GM23338 (cell line): ENCODE data around the gene WNT10A. TPM values are rescaled to one million over a fixed set of nuclear protein-coding genes. Genes with fewer than 3 reads are reported as not detected.

ENCODE experiments used
- ATAC-seq: fragments of 200-7000 bp; cut with Tn5 transposase; 3 replicates; pipeline ENCODE4 v1.9.1; 2020
- DNase-seq: peaks from one replicate; pipeline ENCODE4 v3.0.0-alpha.2; 2015; ENCODE audit warnings: low spot score
- H2AFZ ChIP-seq: fragments of 200-600 bp; sonication (generic); 2 replicates; pipeline ENCODE4 v1.8.0; 2016; ENCODE audit warnings: antibody characterized with exemption, mild to moderate bottlenecking, moderate library complexity
- H3F3A ChIP-seq: fragments of 200-600 bp; sonication (generic); replicated peaks from 2 replicates; pipeline ENCODE4 v1.8.0; 2017; ENCODE audit warnings: antibody characterized with exemption, mixed run types, low read depth
- H3K27ac ChIP-seq: fragments of 200-600 bp; sonication (generic); 2 replicates; pipeline ENCODE4 v1.6.1; 2016; ENCODE audit warnings: low read depth
- H3K27me3 ChIP-seq: fragments of 200-600 bp; sonication (generic); 2 replicates; pipeline ENCODE4 v1.8.0; 2016; ENCODE audit warnings: mild to moderate bottlenecking, mixed run types, moderate library complexity; ENCODE audit not compliant: insufficient read depth
- H3K36me3 ChIP-seq: fragments of 200-600 bp; sonication (generic); 2 replicates; pipeline ENCODE4 v1.8.0; 2016; ENCODE audit warnings: mild to moderate bottlenecking; ENCODE audit not compliant: insufficient read depth
- H3K4me1 ChIP-seq: fragments of 200-600 bp; sonication (generic); 2 replicates; pipeline ENCODE4 v1.8.0; 2016; ENCODE audit warnings: mild to moderate bottlenecking, moderate library complexity; ENCODE audit not compliant: insufficient read depth
- H3K4me2 ChIP-seq: fragments of 200-600 bp; sonication (generic); 2 replicates; pipeline ENCODE4 v1.7.1; 2017; ENCODE audit warnings: mixed run types
- H3K4me3 ChIP-seq: fragments of 200-600 bp; sonication (generic); 2 replicates; pipeline ENCODE4 v1.6.1; 2016; ENCODE audit warnings: mixed run types
- H3K79me2 ChIP-seq: fragments of 200-600 bp; sonication (generic); replicated peaks from 2 replicates; pipeline ENCODE4 v1.8.0; 2017; ENCODE audit warnings: mild to moderate bottlenecking; ENCODE audit not compliant: insufficient read depth
- H3K9me2 ChIP-seq: fragments of 200-600 bp; sonication (generic); 2 replicates; pipeline ENCODE4 v1.8.0; 2017; ENCODE audit not compliant: insufficient read depth
- H4K20me1 ChIP-seq: fragments of 200-600 bp; sonication (generic); replicated peaks from 2 replicates; pipeline ENCODE4 v1.8.0; 2017; ENCODE audit warnings: mild to moderate bottlenecking; ENCODE audit not compliant: insufficient read depth
- H3K27ac Mint-ChIP-seq: 2 replicates; pipeline ENCODE4 v1.8.0; 2020; ENCODE audit warnings: inconsistent platforms, mild to moderate bottlenecking, moderate library complexity, mixed read lengths
- H3K27me3 Mint-ChIP-seq: 3 replicates; pipeline ENCODE4 v1.8.0; 2022; ENCODE audit warnings: low read depth, mild to moderate bottlenecking, moderate library complexity, mixed read lengths, inconsistent platforms; ENCODE audit not compliant: insufficient read depth, poor library complexity
- H3K36me3 Mint-ChIP-seq: 3 replicates; pipeline ENCODE4 v1.8.0; 2021; ENCODE audit warnings: low read depth, mild to moderate bottlenecking, inconsistent platforms, moderate library complexity, mixed read lengths
- H3K4me1 Mint-ChIP-seq: 3 replicates; pipeline ENCODE4 v1.8.0; 2020; ENCODE audit warnings: mild to moderate bottlenecking, inconsistent platforms, mixed read lengths
- H3K4me3 Mint-ChIP-seq: 3 replicates; pipeline ENCODE4 v1.8.0; 2021; ENCODE audit warnings: moderate library complexity, mild to moderate bottlenecking, inconsistent platforms, mixed read lengths
- H3K9me3 Mint-ChIP-seq: 3 replicates; pipeline ENCODE4 v1.8.0; 2020; ENCODE audit warnings: moderate library complexity, mild to moderate bottlenecking, inconsistent platforms, mixed read lengths
- EZH2 ChIP-seq: fragments of 200-600 bp; sonication (generic); IDR thresholded peaks from one replicate; pipeline ENCODE4 v1.8.0; 2017; ENCODE audit warnings: antibody characterized with exemption, mild to moderate bottlenecking, low read depth; ENCODE audit not compliant: unreplicated experiment
- JUNB ChIP-seq: IDR thresholded peaks from one replicate; pipeline ENCODE4 v1.6.1; 2016; ENCODE audit warnings: antibody characterized with exemption; ENCODE audit not compliant: unreplicated experiment
- ZNF462 ChIP-seq: fragments of 250-450 bp; sonication (Bioruptor Pico); IDR thresholded peaks from 2 replicates; pipeline ENCODE4 v1.5.0; 2020; ENCODE audit warnings: mild to moderate bottlenecking, moderate library complexity
- polyA plus RNA-seq: library from polyadenylated mRNA; unstranded; fragments of >200 nt; fragmentation: Nextera tagmentation; extraction: Ambion mirVana; gene quantifications from 2 replicates; pipeline ENCODE4 v1.2.1, GENCODE V29; 2016
- total RNA-seq: library from RNA; depleted of rRNA; stranded (reverse); fragments of >200 nt; shearing (Covaris generic); gene quantifications from 2 replicates; pipeline ENCODE4 v1.2.3, GENCODE V29; 2014
- TF ChIP-seq, protein P1 (sequence below), 2 experiments: fragments of 200-600 bp in 1 of 2; sonication (generic) in 1 of 2; conservative IDR thresholded peaks; 2 replicates each; pipeline versions ENCODE4 v1.5.1 to v1.6.1; 2016 to 2017; ENCODE audit warnings: antibody characterized with exemption in 2 of 2, low read depth in 2 of 2, mild to moderate bottlenecking in 2 of 2, moderate library complexity in 1 of 2

Gene WNT10A
- total and polyA plus RNA-seq, 2 experiments from 2014 or later, result not detected

DNA sequence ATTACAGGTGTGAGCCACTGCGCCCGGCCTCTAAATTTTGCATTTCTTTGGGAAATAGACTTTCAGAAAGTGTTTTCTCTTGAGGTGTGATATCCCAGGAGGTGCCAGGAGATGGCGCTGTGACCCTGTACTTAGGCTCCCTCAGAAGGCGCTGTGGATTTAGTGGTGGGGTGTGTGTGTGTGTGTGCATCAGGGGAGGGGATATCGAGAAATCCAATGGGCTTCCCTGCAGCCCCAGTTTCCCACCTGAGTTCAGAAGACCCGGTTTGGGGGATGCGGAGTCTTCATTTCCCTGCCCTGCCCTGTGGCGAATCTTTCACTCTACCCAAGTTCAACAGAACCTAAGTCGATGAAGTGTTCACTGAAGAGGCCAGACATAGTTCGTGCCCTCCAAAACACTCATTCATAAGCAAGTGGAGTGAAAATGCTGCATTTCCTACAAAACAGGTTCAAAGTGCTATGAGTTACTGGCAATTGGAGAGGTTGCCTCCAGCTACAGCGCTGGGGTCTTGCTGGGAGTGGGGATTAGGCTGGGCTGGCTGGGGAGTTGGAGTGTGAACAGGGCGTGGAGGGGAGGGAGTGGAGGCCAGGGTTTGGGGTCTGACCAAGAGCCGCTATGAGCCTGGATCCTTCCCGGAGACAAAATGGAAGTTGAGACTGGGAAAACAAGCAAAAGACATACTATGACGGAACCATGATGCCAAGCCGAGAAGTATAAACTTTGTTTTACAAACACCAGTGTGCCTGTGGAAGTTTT, 27.6 kb upstream of the WNT10A start:
- DNase-seq (peak; percentile 89), ATAC-seq (peak; percentile 66)
- Histone ChIP-seq H2AFZ (no peak overlapping the region), H3F3A (0 out of 2 replicates have a peak, but pooled peaks cover 6% of the 10 kb centered on the region), H3K9me2 (no peaks in the 10 kb centered on the region), H3K27me3 (peaks cover 61% of the 10 kb centered on the region), H3K4me2 (peak overlapping the region; percentile 45), H3K36me3 (no peaks in the 10 kb centered on the region), H4K20me1 (peaks cover 2% of the 10 kb centered on the region; the same call in 1 of the 2 replicates), H3K4me3 (peak overlapping the region; percentile 31; the same call in 1 of the 2 replicates), H3K79me2 (no peaks in the 10 kb centered on the region), H3K4me1 (peaks cover 42% of the 10 kb centered on the region), H3K27ac (no peak overlapping the region)
- TF ChIP-seq EZH2 (peak; percentile 81), JUNB (no peak)
- TF ChIP-seq, protein P1, sequence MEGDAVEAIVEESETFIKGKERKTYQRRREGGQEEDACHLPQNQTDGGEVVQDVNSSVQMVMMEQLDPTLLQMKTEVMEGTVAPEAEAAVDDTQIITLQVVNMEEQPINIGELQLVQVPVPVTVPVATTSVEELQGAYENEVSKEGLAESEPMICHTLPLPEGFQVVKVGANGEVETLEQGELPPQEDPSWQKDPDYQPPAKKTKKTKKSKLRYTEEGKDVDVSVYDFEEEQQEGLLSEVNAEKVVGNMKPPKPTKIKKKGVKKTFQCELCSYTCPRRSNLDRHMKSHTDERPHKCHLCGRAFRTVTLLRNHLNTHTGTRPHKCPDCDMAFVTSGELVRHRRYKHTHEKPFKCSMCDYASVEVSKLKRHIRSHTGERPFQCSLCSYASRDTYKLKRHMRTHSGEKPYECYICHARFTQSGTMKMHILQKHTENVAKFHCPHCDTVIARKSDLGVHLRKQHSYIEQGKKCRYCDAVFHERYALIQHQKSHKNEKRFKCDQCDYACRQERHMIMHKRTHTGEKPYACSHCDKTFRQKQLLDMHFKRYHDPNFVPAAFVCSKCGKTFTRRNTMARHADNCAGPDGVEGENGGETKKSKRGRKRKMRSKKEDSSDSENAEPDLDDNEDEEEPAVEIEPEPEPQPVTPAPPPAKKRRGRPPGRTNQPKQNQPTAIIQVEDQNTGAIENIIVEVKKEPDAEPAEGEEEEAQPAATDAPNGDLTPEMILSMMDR (conservative IDR thresholded peaks at IDR 0.05; ENCODE audit: low read depth in 2 of 2), result peak; percentile 89 to 93
- peak overlapping the region; percentile 19; the same call in 2 of the 3 replicates for H3K4me3 Mint-ChIP-seq
- H3K36me3 Mint-ChIP-seq, result no peaks in the 10 kb centered on the region
- no peaks in the 10 kb centered on the region for H3K9me3 Mint-ChIP-seq
- H3K27me3 Mint-ChIP-seq, result peaks cover 59% of the 10 kb centered on the region
- peaks cover 44% of the 10 kb centered on the region for H3K4me1 Mint-ChIP-seq
- H3K27ac Mint-ChIP-seq, result no peak overlapping the region

GRCh38 chr2:218853766-218854165, 26.9 kb upstream of the WNT10A start:
- peak; percentile 28 for TF ChIP-seq EZH2
- no peak for TF ChIP-seq ZNF462
- Histone ChIP-seq H3K9me2 (no peaks in the 10 kb centered on the region), H3K4me2 (peak overlapping the region; percentile 45), H2AFZ (no peak overlapping the region), H4K20me1 (peaks cover 2% of the 10 kb centered on the region), H3K79me2 (no peaks in the 10 kb centered on the region), H3K4me1 (peaks cover 43% of the 10 kb centered on the region), H3K27me3 (peaks cover 68% of the 10 kb centered on the region), H3K27ac (no peak overlapping the region), H3K4me3 (no peak overlapping the region; the same call in 1 of the 2 replicates), H3K36me3 (no peaks in the 10 kb centered on the region; the same call in 1 of the 2 replicates), H3F3A (0 out of 2 replicates have a peak, but pooled peaks cover 8% of the 10 kb centered on the region)
- no peak overlapping the region for H3K27ac Mint-ChIP-seq
- H3K4me3 Mint-ChIP-seq, result no peak overlapping the region
- no peak for DNase-seq
- ATAC-seq, result peak; percentile 18
- no peaks in the 10 kb centered on the region for H3K9me3 Mint-ChIP-seq
- H3K27me3 Mint-ChIP-seq, result peaks cover 64% of the 10 kb centered on the region
- H3K36me3 Mint-ChIP-seq, result no peaks in the 10 kb centered on the region
- H3K4me1 Mint-ChIP-seq, result peaks cover 50% of the 10 kb centered on the region
